GM23338 (cell line): ENCODE data around the gene MEGF6. TPM values are rescaled to one million over a fixed set of nuclear protein-coding genes. Genes with fewer than 3 reads are reported as not detected.

ENCODE experiments used
- ATAC-seq: fragments of 200-7000 bp; cut with Tn5 transposase; 3 replicates; pipeline ENCODE4 v1.9.1; 2020
- DNase-seq: peaks from one replicate; pipeline ENCODE4 v3.0.0-alpha.2; 2015; ENCODE audit warnings: low spot score
- H2AFZ ChIP-seq: fragments of 200-600 bp; sonication (generic); 2 replicates; pipeline ENCODE4 v1.8.0; 2016; ENCODE audit warnings: antibody characterized with exemption, mild to moderate bottlenecking, moderate library complexity
- H3F3A ChIP-seq: fragments of 200-600 bp; sonication (generic); replicated peaks from 2 replicates; pipeline ENCODE4 v1.8.0; 2017; ENCODE audit warnings: antibody characterized with exemption, mixed run types, low read depth
- H3K27ac ChIP-seq: fragments of 200-600 bp; sonication (generic); 2 replicates; pipeline ENCODE4 v1.6.1; 2016; ENCODE audit warnings: low read depth
- H3K27me3 ChIP-seq: fragments of 200-600 bp; sonication (generic); 2 replicates; pipeline ENCODE4 v1.8.0; 2016; ENCODE audit warnings: mild to moderate bottlenecking, mixed run types, moderate library complexity; ENCODE audit not compliant: insufficient read depth
- H3K36me3 ChIP-seq: fragments of 200-600 bp; sonication (generic); 2 replicates; pipeline ENCODE4 v1.8.0; 2016; ENCODE audit warnings: mild to moderate bottlenecking; ENCODE audit not compliant: insufficient read depth
- H3K4me1 ChIP-seq: fragments of 200-600 bp; sonication (generic); 2 replicates; pipeline ENCODE4 v1.8.0; 2016; ENCODE audit warnings: mild to moderate bottlenecking, moderate library complexity; ENCODE audit not compliant: insufficient read depth
- H3K4me2 ChIP-seq: fragments of 200-600 bp; sonication (generic); 2 replicates; pipeline ENCODE4 v1.7.1; 2017; ENCODE audit warnings: mixed run types
- H3K4me3 ChIP-seq: fragments of 200-600 bp; sonication (generic); 2 replicates; pipeline ENCODE4 v1.6.1; 2016; ENCODE audit warnings: mixed run types
- H3K79me2 ChIP-seq: fragments of 200-600 bp; sonication (generic); replicated peaks from 2 replicates; pipeline ENCODE4 v1.8.0; 2017; ENCODE audit warnings: mild to moderate bottlenecking; ENCODE audit not compliant: insufficient read depth
- H3K9me2 ChIP-seq: fragments of 200-600 bp; sonication (generic); 2 replicates; pipeline ENCODE4 v1.8.0; 2017; ENCODE audit not compliant: insufficient read depth
- H4K20me1 ChIP-seq: fragments of 200-600 bp; sonication (generic); replicated peaks from 2 replicates; pipeline ENCODE4 v1.8.0; 2017; ENCODE audit warnings: mild to moderate bottlenecking; ENCODE audit not compliant: insufficient read depth
- H3K27ac Mint-ChIP-seq: 2 replicates; pipeline ENCODE4 v1.8.0; 2020; ENCODE audit warnings: inconsistent platforms, mild to moderate bottlenecking, moderate library complexity, mixed read lengths
- H3K27me3 Mint-ChIP-seq: 3 replicates; pipeline ENCODE4 v1.8.0; 2022; ENCODE audit warnings: low read depth, mild to moderate bottlenecking, moderate library complexity, mixed read lengths, inconsistent platforms; ENCODE audit not compliant: insufficient read depth, poor library complexity
- H3K36me3 Mint-ChIP-seq: 3 replicates; pipeline ENCODE4 v1.8.0; 2021; ENCODE audit warnings: low read depth, mild to moderate bottlenecking, inconsistent platforms, moderate library complexity, mixed read lengths
- H3K4me1 Mint-ChIP-seq: 3 replicates; pipeline ENCODE4 v1.8.0; 2020; ENCODE audit warnings: mild to moderate bottlenecking, inconsistent platforms, mixed read lengths
- H3K4me3 Mint-ChIP-seq: 3 replicates; pipeline ENCODE4 v1.8.0; 2021; ENCODE audit warnings: moderate library complexity, mild to moderate bottlenecking, inconsistent platforms, mixed read lengths
- H3K9me3 Mint-ChIP-seq: 3 replicates; pipeline ENCODE4 v1.8.0; 2020; ENCODE audit warnings: moderate library complexity, mild to moderate bottlenecking, inconsistent platforms, mixed read lengths
- CREB1 ChIP-seq: fragments of 250-450 bp; sonication (Bioruptor Pico); IDR thresholded peaks from 2 replicates; pipeline ENCODE4 v1.5.0; 2020; ENCODE audit warnings: low read depth, mild to moderate bottlenecking, moderate library complexity
- CTCF ChIP-seq, 2 experiments: fragments of 200-600 bp in 1 of 2; sonication (generic) in 1 of 2; conservative IDR thresholded peaks; 2 replicates each; pipeline versions ENCODE4 v1.5.1 to v1.6.1; 2016 to 2017; ENCODE audit warnings: antibody characterized with exemption in 2 of 2, low read depth in 2 of 2, mild to moderate bottlenecking in 2 of 2, moderate library complexity in 1 of 2
- EZH2 ChIP-seq: fragments of 200-600 bp; sonication (generic); IDR thresholded peaks from one replicate; pipeline ENCODE4 v1.8.0; 2017; ENCODE audit warnings: antibody characterized with exemption, mild to moderate bottlenecking, low read depth; ENCODE audit not compliant: unreplicated experiment
- EZH2phosphoT487 ChIP-seq: fragments of 200-600 bp; sonication (generic); IDR thresholded peaks from one replicate; pipeline ENCODE4 v1.8.1; 2018; ENCODE audit warnings: antibody characterized with exemption; ENCODE audit not compliant: unreplicated experiment
- JUNB ChIP-seq: IDR thresholded peaks from one replicate; pipeline ENCODE4 v1.6.1; 2016; ENCODE audit warnings: antibody characterized with exemption; ENCODE audit not compliant: unreplicated experiment
- POLR2AphosphoS5 ChIP-seq: IDR thresholded peaks from 2 replicates; pipeline ENCODE4 v1.6.1; 2016; ENCODE audit warnings: antibody characterized with exemption, low read depth
- REST ChIP-seq: IDR thresholded peaks from one replicate; pipeline ENCODE4 v1.6.1; 2018; ENCODE audit warnings: antibody characterized with exemption; ENCODE audit not compliant: unreplicated experiment
- ZNF114 ChIP-seq: fragments of 250-450 bp; sonication (Bioruptor Pico); IDR thresholded peaks from 2 replicates; pipeline ENCODE4 v1.5.0; 2020; ENCODE audit warnings: mild to moderate bottlenecking, moderate library complexity
- ZNF462 ChIP-seq: fragments of 250-450 bp; sonication (Bioruptor Pico); IDR thresholded peaks from 2 replicates; pipeline ENCODE4 v1.5.0; 2020; ENCODE audit warnings: mild to moderate bottlenecking, moderate library complexity
- polyA plus RNA-seq: library from polyadenylated mRNA; unstranded; fragments of >200 nt; fragmentation: Nextera tagmentation; extraction: Ambion mirVana; gene quantifications from 2 replicates; pipeline ENCODE4 v1.2.1, GENCODE V29; 2016
- total RNA-seq: library from RNA; depleted of rRNA; stranded (reverse); fragments of >200 nt; shearing (Covaris generic); gene quantifications from 2 replicates; pipeline ENCODE4 v1.2.3, GENCODE V29; 2014

MEGF6 gene
- total and polyA plus RNA-seq, 2 experiments from 2014 or later: 4.0 to 21.4 TPM

GRCh38 chr1:3606779-3607702, 4.3 kb downstream of the MEGF6 start (continued):
- TF ChIP-seq ZNF462: no peak

- no peaks in the 10 kb centered on the region; the same call in 1 of the 2 replicates for H4K20me1 ChIP-seq
- H3K9me2 ChIP-seq: no peaks in the 10 kb centered on the region
- H3K27me3 ChIP-seq: no peaks in the 10 kb centered on the region
- H3K79me2 ChIP-seq: 0 out of 2 replicates have a peak, but pooled peaks cover 15% of the 10 kb centered on the region
- no peak for ATAC-seq
- H3K27ac ChIP-seq: no peak overlapping the region
- Mint-ChIP-seq H3K36me3 (no peaks in the 10 kb centered on the region; the same call in 2 of the 3 replicates), H3K4me1 (peaks cover 8% of the 10 kb centered on the region; the same call in 2 of the 3 replicates), H3K27me3 (peaks cover 4% of the 10 kb centered on the region), H3K9me3 (no peaks in the 10 kb centered on the region), H3K4me3 (no peak overlapping the region), H3K27ac (no peak overlapping the region)
- H3K4me3 ChIP-seq: no peak overlapping the region
- H3K4me2 ChIP-seq: no peak overlapping the region
- no peaks in the 10 kb centered on the region for H3F3A ChIP-seq
- no peaks in the 10 kb centered on the region; the same call in 1 of the 2 replicates for H3K4me1 ChIP-seq
- H3K36me3 ChIP-seq: no peaks in the 10 kb centered on the region
- H2AFZ ChIP-seq: no peak overlapping the region
- DNase-seq: no peak
- no peak for TF ChIP-seq REST
- no peak for TF ChIP-seq EZH2phosphoT487
- TF ChIP-seq ZNF114 (CRISPR knock-in tag): no peak
- TF ChIP-seq POLR2AphosphoS5: no peak
- no peak for TF ChIP-seq CTCF (conservative IDR thresholded peaks at IDR 0.05; ENCODE audit: low read depth in 2 of 2)
- no peak for TF ChIP-seq CREB1 (CRISPR knock-in tag)
- no peak for TF ChIP-seq EZH2
- TF ChIP-seq JUNB: no peak
Measured at GRCh38 chr1:3604997-3605823, 6.1 kb downstream of the MEGF6 start.
